HepG2 (cell line): ENCODE data around the gene MT1G. TPM values are rescaled to one million over a fixed set of nuclear protein-coding genes. Genes with fewer than 3 reads are reported as not detected.

Experiments used
- ARNT ChIP-seq: fragments of 450-650 bp; IDR thresholded peaks from 2 replicates; pipeline ENCODE4 v1.6.1; 2017
- ATF2 ChIP-seq: sonication (generic); formaldehyde crosslinking; IDR thresholded peaks from 2 replicates; pipeline ENCODE4 v1.4.0; 2020; ENCODE audit warnings: missing genetic modification reagents
- ATF4 ChIP-seq, 2 experiments: fragments of 450-650 bp in 1 of 2; sonication (generic) in 1 of 2; formaldehyde crosslinking; IDR thresholded peaks; 2 replicates each; pipeline versions ENCODE4 v1.5.0 to v1.8.0; 2020 to 2022; ENCODE audit warnings: mild to moderate bottlenecking in 1 of 2, missing genetic modification reagents in 1 of 2
- CEBPB ChIP-seq: IDR thresholded peaks from 2 replicates; pipeline ENCODE4 v1.6.1; 2011; ENCODE audit warnings: low read depth, low read length, improper control_type of control experiment, borderline replicate concordance
- DBP ChIP-seq: sonication (generic); formaldehyde crosslinking; IDR thresholded peaks from 2 replicates; pipeline ENCODE4 v1.4.0; 2020; ENCODE audit warnings: missing genetic modification reagents; ENCODE audit errors: not compliant biosample characterization
- MAF1 ChIP-seq: sonication (generic); formaldehyde crosslinking; IDR thresholded peaks from 2 replicates; pipeline ENCODE4 v1.5.0; 2020; ENCODE audit warnings: missing genetic modification reagents, borderline replicate concordance
- THAP9 ChIP-seq: sonication (generic); formaldehyde crosslinking; IDR thresholded peaks from 2 replicates; pipeline ENCODE4; 2020; ENCODE audit warnings: missing genetic modification reagents, mild to moderate bottlenecking, borderline replicate concordance
- USF2 ChIP-seq, 2 experiments: sonication (generic) in 1 of 2; formaldehyde crosslinking in 1 of 2; IDR thresholded peaks; 2 replicates each; pipeline versions ENCODE4 v1.5.1 to v1.6.1; 2011 to 2020; ENCODE audit warnings: borderline replicate concordance in 1 of 2, low read depth in 1 of 2, low read length in 1 of 2, mild to moderate bottlenecking in 1 of 2, missing genetic modification reagents in 1 of 2, moderate library complexity in 1 of 2
- ZHX1 ChIP-seq: sonication (generic); formaldehyde crosslinking; IDR thresholded peaks from 2 replicates; pipeline ENCODE4 v1.8.1; 2022; ENCODE audit warnings: low read depth, mild to moderate bottlenecking, missing genetic modification reagents
- ZNF800 ChIP-seq: sonication (generic); formaldehyde crosslinking; IDR thresholded peaks from 2 replicates; pipeline ENCODE4 v1.4.0; 2020; ENCODE audit warnings: missing genetic modification reagents
- polyA plus RNA-seq, 8 experiments: library from polyadenylated mRNA; depleted of rRNA in 3 of 8; stranded (reverse) in 7 of 8; unstranded in 1 of 8; fragments of >200 nt; fragmentation: Illumina TruSeq in 4 of 8; extraction: Trizol in 4 of 8; gene quantifications; 2 replicates each; pipeline versions ENCODE4 v1.2.1 to v1.2.3, GENCODE V29; 2011 to 2016; ENCODE audit warnings: low read depth in 4 of 8, missing spikeins in 1 of 8, mixed read lengths in 1 of 8; ENCODE audit not compliant: insufficient read depth in 1 of 8
- total RNA-seq, 5 experiments: library from RNA; depleted of rRNA; stranded (reverse); fragments of >200 nt; fragmentation: Illumina TruSeq; extraction: Trizol; gene quantifications; 2 replicates each; pipeline ENCODE4 v1.2.3, GENCODE V29; 2016; ENCODE audit warnings: low read depth in 1 of 5

MT1G gene
- total and polyA plus RNA-seq, 2 of the 13 experiments (the other 11 are each of a cell fraction or from before 2014, with no cell fraction given): 3.6 to 377 TPM

GRCh38 chr16:56679818-56680217 lies 12.0 kb upstream of the MT1G start (continued):
- no peak for TF ChIP-seq USF2 (IDR thresholded peaks at IDR 0.05; ENCODE audit: low read depth, low read length)
- no peak for TF ChIP-seq USF2 (CRISPR knock-in tag; IDR thresholded peaks at IDR 0.05; ENCODE audit: borderline replicate concordance)
- TF ChIP-seq ATF2 (CRISPR knock-in tag): no peak
- no peak for TF ChIP-seq DBP (CRISPR knock-in tag)
- no peak for TF ChIP-seq ZNF800 (CRISPR knock-in tag)
- no peak for TF ChIP-seq THAP9 (CRISPR knock-in tag)
- TF ChIP-seq ZHX1 (CRISPR knock-in tag): no peak
- no peak for TF ChIP-seq ARNT
- peak in 1 of 2 experiments; percentile 33; a peak in 1 of 4 replicates for TF ChIP-seq ATF4 (CRISPR knock-in tag; IDR thresholded peaks at IDR 0.05)
- peak; percentile 8; the same call in 1 of the 2 replicates for TF ChIP-seq CEBPB
- TF ChIP-seq MAF1 (CRISPR knock-in tag): no peak
